ENCODE results near the gene CABP1. TPM values are rescaled to one million over a fixed set of nuclear protein-coding genes. Genes with fewer than 3 reads are reported as not detected.

CABP1 gene
- total RNA-seq, 4 donors from 2014 or later: 0.52 to 1.6 (median 0.62) TPM; not detected in 1

GRCh38 chr12:120702637-120703036, 62.2 kb downstream of the CABP1 start:
- peak overlapping the region in 2 of 4 donors; percentile 20 to 66 for H3K27ac ChIP-seq
- no peak overlapping the region for H3K4me3 ChIP-seq
- intact Hi-C loops (cut with DNase I; ENCODE audit: low total_unique reads) (no loop called here), in situ Hi-C loops (cut with MboI; ENCODE audit: low sequenced_read_pairs in 4 of 4) (no loop called here)
- H3K27me3 ChIP-seq: no peaks in the 10 kb centered on the region
- DNase-seq: no peak
- H3K4me1 ChIP-seq: peaks cover 23 to 45% of the 10 kb centered on the region in 2 donors
- H3K9me3 ChIP-seq: no peaks in the 10 kb centered on the region
- H3K36me3 ChIP-seq: peaks cover 0 to 34% of the 10 kb centered on the region in 2 donors
- TF ChIP-seq CTCF (IDR thresholded peaks at IDR 0.05 in 4 of 5, conservative IDR thresholded peaks at IDR 0.05 in 1 of 5): no peak
- no peak for ATAC-seq

- intact Hi-C loops (cut with DNase I; ENCODE audit: low total_unique reads) (no loop called here), in situ Hi-C loops (cut with MboI; ENCODE audit: low sequenced_read_pairs in 4 of 4) (no loop called here)
- Histone ChIP-seq H3K4me3 (no peak overlapping the region), H3K27me3 (no peaks in the 10 kb centered on the region), H3K36me3 (peaks cover 0 to 26% of the 10 kb centered on the region in 2 donors), H3K4me1 (peaks cover 17 to 37% of the 10 kb centered on the region in 2 donors), H3K9me3 (no peaks in the 10 kb centered on the region), H3K27ac (peak overlapping the region in 3 of 4 donors; percentile 20 to 66 (median 39))
- TF ChIP-seq POLR2A (IDR thresholded peaks at IDR 0.05) (no peak), CTCF (IDR thresholded peaks at IDR 0.05 in 4 of 5, conservative IDR thresholded peaks at IDR 0.05 in 1 of 5) (no peak)
- DNase-seq: no peak
- no peak for ATAC-seq
Observed at GRCh38 chr12:120703311-120703942, 63.0 kb downstream of the CABP1 start.

- no peaks in the 10 kb centered on the region for H3K9me3 ChIP-seq
- H3K27ac ChIP-seq: no peak overlapping the region
- peaks cover 12 to 21% of the 10 kb centered on the region in 2 donors for H3K4me1 ChIP-seq
- ATAC-seq (no peak), DNase-seq (no peak)
- no peak overlapping the region for H3K4me3 ChIP-seq
- H3K27me3 ChIP-seq: no peaks in the 10 kb centered on the region
- TF ChIP-seq POLR2A (IDR thresholded peaks at IDR 0.05): no peak
- intact Hi-C loops (cut with DNase I; ENCODE audit: low total_unique reads): no loop called here
- peaks cover 0 to 11% of the 10 kb centered on the region in 2 donors for H3K36me3 ChIP-seq
- in situ Hi-C loops (cut with MboI; ENCODE audit: low sequenced_read_pairs in 4 of 4): no loop called here
Observed at GRCh38 chr12:120705618-120706017, 65.2 kb downstream of the CABP1 start.

GRCh38 chr12:120706029-120706428, 65.6 kb downstream of the CABP1 start:
- intact Hi-C loops (cut with DNase I; ENCODE audit: low total_unique reads): no loop called here
- no peak for TF ChIP-seq CTCF (IDR thresholded peaks at IDR 0.05 in 4 of 5, conservative IDR thresholded peaks at IDR 0.05 in 1 of 5)
- no peak for TF ChIP-seq POLR2A (IDR thresholded peaks at IDR 0.05)
- in situ Hi-C loops (cut with MboI; ENCODE audit: low sequenced_read_pairs in 4 of 4): no loop called here
- no peak for DNase-seq
- Histone ChIP-seq H3K27ac (no peak overlapping the region), H3K4me3 (no peak overlapping the region), H3K4me1 (peaks cover 11 to 18% of the 10 kb centered on the region in 2 donors), H3K27me3 (no peaks in the 10 kb centered on the region), H3K36me3 (peaks cover 0 to 11% of the 10 kb centered on the region in 2 donors), H3K9me3 (no peaks in the 10 kb centered on the region)
- no peak for ATAC-seq

GRCh38 chr12:120708651-120709050, 68.2 kb downstream of the CABP1 start:
- ATAC-seq: no peak
- Histone ChIP-seq H3K27ac (no peak overlapping the region), H3K27me3 (no peaks in the 10 kb centered on the region), H3K4me1 (peaks cover 19 to 25% of the 10 kb centered on the region in 2 donors), H3K9me3 (no peaks in the 10 kb centered on the region), H3K36me3 (no peaks in the 10 kb centered on the region), H3K4me3 (no peak overlapping the region)
- TF ChIP-seq POLR2A (IDR thresholded peaks at IDR 0.05) (no peak), CTCF (IDR thresholded peaks at IDR 0.05 in 4 of 5, conservative IDR thresholded peaks at IDR 0.05 in 1 of 5) (no peak)
- intact Hi-C loops (cut with DNase I; ENCODE audit: low total_unique reads): no loop called here
- in situ Hi-C loops (cut with MboI; ENCODE audit: low sequenced_read_pairs in 4 of 4): no loop called here
- no peak for DNase-seq

Data from gastrocnemius medialis (tissue), 4 donors.